Body of pancreas (tissue), 4 donors: ENCODE results near the gene DYNLRB1.

Source experiments
- POLR2A ChIP-seq, 3 donors: fragments of 450-650 bp; IDR thresholded peaks; one replicate each; pipeline ENCODE4 v1.6.1; 2016; ENCODE audit warnings: antibody characterized with exemption in 3 of 3, mild to moderate bottlenecking in 2 of 3
- TF ChIP-seq, protein P1 (sequence below), 7 experiments: fragments of 450-650 bp in 4 of 7; fragments of 200-600 bp in 3 of 7; sonication (generic) in 3 of 7; IDR thresholded peaks; one replicate each; pipeline ENCODE4 v1.5.1; 2016 to 2019; ENCODE audit warnings: antibody characterized with exemption in 7 of 7

DNA sequence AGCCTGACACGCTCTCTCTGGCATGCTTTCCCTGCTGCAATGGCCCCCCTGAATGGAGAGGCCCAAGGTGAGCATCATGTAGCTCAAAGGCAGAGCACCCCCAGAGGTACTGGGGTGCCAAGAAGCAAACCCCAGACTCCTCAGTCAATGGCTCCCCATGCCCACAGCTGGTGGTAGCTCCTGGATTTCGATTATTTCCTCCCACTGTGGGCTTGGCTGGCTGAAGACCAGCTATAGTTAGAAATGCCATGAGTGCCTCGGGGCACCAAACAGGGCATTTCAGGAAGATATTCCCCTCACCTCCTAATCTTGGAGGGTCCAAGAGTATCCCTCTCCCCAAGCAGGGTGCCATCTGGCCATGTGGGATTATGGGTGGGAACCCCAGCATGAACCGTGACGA is 59.0 kb downstream of the DYNLRB1 start:
- TF ChIP-seq, protein P1, sequence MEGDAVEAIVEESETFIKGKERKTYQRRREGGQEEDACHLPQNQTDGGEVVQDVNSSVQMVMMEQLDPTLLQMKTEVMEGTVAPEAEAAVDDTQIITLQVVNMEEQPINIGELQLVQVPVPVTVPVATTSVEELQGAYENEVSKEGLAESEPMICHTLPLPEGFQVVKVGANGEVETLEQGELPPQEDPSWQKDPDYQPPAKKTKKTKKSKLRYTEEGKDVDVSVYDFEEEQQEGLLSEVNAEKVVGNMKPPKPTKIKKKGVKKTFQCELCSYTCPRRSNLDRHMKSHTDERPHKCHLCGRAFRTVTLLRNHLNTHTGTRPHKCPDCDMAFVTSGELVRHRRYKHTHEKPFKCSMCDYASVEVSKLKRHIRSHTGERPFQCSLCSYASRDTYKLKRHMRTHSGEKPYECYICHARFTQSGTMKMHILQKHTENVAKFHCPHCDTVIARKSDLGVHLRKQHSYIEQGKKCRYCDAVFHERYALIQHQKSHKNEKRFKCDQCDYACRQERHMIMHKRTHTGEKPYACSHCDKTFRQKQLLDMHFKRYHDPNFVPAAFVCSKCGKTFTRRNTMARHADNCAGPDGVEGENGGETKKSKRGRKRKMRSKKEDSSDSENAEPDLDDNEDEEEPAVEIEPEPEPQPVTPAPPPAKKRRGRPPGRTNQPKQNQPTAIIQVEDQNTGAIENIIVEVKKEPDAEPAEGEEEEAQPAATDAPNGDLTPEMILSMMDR (IDR thresholded peaks at IDR 0.05): no peak
- no peak for TF ChIP-seq POLR2A (IDR thresholded peaks at IDR 0.05)
